Measurements from ENCODE around the gene SHANK1.

DNA sequence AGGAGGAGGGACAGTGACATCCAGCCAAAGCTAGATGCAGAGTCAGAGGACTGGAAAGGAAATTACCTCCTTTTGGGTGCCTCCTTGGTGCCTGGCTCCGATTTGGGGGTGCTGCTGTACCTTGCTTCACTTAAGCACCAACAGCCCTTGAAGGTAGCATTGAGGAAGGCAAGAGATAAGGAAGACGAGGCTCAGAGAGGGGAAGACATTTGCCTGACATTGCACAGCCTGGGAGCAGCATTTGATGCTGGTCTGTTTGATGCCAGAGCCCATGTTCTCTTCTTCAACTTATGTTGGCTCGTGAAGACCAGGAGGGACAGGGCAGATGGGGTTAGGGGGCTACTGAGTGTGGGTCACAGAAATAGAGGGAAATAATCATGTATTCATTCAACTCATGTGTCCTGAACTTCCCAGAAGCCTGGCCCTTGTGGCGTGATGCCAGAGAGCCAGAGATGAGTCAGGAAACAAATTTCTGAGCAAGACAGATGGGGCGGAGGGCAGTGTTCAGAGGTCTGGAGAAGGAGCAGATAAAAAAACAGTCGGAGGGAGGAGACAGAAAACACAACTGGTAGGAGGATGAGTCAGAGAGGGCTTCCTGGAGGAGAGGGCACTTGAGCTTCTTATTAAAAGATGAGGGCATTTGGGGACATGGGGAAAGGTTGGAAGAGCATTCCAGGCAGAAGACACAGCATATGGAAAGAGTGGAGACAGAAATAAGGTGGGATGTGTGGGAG, 73.4 kb downstream of the SHANK1 start:
- TF ChIP-seq CTCF (IDR thresholded peaks at IDR 0.05) (no peak), EZH2phosphoT487 (IDR thresholded peaks at IDR 0.05) (no peak), EZH2 (IDR thresholded peaks at IDR 0.05) (no peak)
